ENCODE results near the gene MTHFD1L. TPM values are rescaled to one million over a fixed set of nuclear protein-coding genes. Genes with fewer than 3 reads are reported as not detected.

MTHFD1L gene
- total RNA-seq, 1 donor from 2014 or later: 107 TPM

GRCh38 chr6:151113641-151114040, 248.1 kb downstream of the MTHFD1L start:
- peaks cover 1% of the 10 kb centered on the region for H3K4me1 Mint-ChIP-seq (ENCODE audit: low read depth, unreplicated experiment)
- no peak for FAIRE-seq
- no peaks in the 10 kb centered on the region for H3K36me3 Mint-ChIP-seq (ENCODE audit: low read depth, unreplicated experiment)
- Histone ChIP-seq H3K27me3 (ENCODE audit: insufficient read depth, low read length) (no peaks in the 10 kb centered on the region), H3K9ac (ENCODE audit: low read length) (no peak overlapping the region), H3K27ac (ENCODE audit: low read depth, low read length) (no peak overlapping the region), H3K4me1 (ENCODE audit: insufficient read depth, low read length) (peaks cover 3% of the 10 kb centered on the region), H4K20me1 (ENCODE audit: insufficient read depth, low read length) (no peaks in the 10 kb centered on the region), H3K36me3 (ENCODE audit: insufficient read depth, low read length) (no peaks in the 10 kb centered on the region), H3K9me3 (ENCODE audit: insufficient read depth, low read depth, low read length) (no peaks in the 10 kb centered on the region), H3K79me2 (ENCODE audit: insufficient read depth, low read length) (no peaks in the 10 kb centered on the region), H3K4me3 (ENCODE audit: insufficient read depth, low read depth, low read length) (no peak overlapping the region), H2AFZ (ENCODE audit: low read depth, low read length) (no peak overlapping the region), H3K4me2 (ENCODE audit: low read length) (no peak overlapping the region)
- no peaks in the 10 kb centered on the region for H3K9me3 Mint-ChIP-seq (ENCODE audit: unreplicated experiment)
- no peak overlapping the region for H3K4me3 Mint-ChIP-seq (ENCODE audit: unreplicated experiment)
- TF ChIP-seq, protein P1, sequence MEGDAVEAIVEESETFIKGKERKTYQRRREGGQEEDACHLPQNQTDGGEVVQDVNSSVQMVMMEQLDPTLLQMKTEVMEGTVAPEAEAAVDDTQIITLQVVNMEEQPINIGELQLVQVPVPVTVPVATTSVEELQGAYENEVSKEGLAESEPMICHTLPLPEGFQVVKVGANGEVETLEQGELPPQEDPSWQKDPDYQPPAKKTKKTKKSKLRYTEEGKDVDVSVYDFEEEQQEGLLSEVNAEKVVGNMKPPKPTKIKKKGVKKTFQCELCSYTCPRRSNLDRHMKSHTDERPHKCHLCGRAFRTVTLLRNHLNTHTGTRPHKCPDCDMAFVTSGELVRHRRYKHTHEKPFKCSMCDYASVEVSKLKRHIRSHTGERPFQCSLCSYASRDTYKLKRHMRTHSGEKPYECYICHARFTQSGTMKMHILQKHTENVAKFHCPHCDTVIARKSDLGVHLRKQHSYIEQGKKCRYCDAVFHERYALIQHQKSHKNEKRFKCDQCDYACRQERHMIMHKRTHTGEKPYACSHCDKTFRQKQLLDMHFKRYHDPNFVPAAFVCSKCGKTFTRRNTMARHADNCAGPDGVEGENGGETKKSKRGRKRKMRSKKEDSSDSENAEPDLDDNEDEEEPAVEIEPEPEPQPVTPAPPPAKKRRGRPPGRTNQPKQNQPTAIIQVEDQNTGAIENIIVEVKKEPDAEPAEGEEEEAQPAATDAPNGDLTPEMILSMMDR (IDR thresholded peaks at IDR 0.05; ENCODE audit: insufficient read depth, low read depth, low read length): no peak
- no peak for TF ChIP-seq EZH2 (IDR thresholded peaks at IDR 0.05; ENCODE audit: insufficient read depth, low read length)
- H3K27ac Mint-ChIP-seq (ENCODE audit: unreplicated experiment): no peak overlapping the region
- no peak for DNase-seq (ENCODE audit: low read depth)
- H3K27me3 Mint-ChIP-seq (ENCODE audit: low read depth, unreplicated experiment): peaks cover 6% of the 10 kb centered on the region

DNA sequence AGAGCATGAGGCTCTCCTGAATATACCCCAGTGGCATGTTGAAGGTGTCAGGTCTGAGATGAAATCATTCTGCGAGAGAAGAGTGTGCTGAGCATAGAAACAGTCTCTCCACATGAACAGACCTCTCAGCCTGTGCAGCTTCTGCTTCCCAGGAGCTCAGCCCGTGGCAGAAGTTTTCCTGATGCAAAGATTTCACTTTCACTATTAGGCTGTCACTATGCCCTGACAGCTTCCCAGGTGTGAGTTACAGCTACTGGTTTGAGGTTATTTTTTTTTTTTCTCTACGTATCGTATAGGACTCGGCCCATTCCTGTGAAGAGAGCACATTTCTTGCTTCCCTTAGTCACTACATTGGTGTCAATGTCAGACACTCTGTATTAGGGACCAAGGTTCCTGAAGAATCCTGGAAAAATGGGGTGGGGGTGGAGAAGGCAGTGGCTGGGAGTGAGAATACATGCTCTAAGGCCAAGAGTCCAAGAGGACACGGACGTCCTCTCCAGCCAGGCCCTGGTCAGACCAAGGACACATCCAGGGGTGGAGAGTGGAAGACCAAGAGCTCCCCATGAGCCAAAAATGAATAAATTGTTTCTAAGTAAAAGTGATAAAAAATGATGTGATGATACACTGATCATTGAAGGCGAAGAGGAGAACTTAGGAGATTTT, 253.1 kb downstream of the MTHFD1L start:
- Mint-ChIP-seq H3K9me3 (ENCODE audit: unreplicated experiment) (no peaks in the 10 kb centered on the region), H3K27ac (ENCODE audit: unreplicated experiment) (no peak overlapping the region), H3K4me3 (ENCODE audit: unreplicated experiment) (no peak overlapping the region), H3K27me3 (ENCODE audit: low read depth, unreplicated experiment) (peaks cover 2% of the 10 kb centered on the region), H3K4me1 (ENCODE audit: low read depth, unreplicated experiment) (no peaks in the 10 kb centered on the region), H3K36me3 (ENCODE audit: low read depth, unreplicated experiment) (no peaks in the 10 kb centered on the region)
- Histone ChIP-seq H3K4me2 (ENCODE audit: low read length) (no peak overlapping the region), H3K36me3 (ENCODE audit: insufficient read depth, low read length) (no peaks in the 10 kb centered on the region), H3K9ac (ENCODE audit: low read length) (no peak overlapping the region), H2AFZ (ENCODE audit: low read depth, low read length) (no peak overlapping the region), H3K9me3 (ENCODE audit: insufficient read depth, low read depth, low read length) (no peaks in the 10 kb centered on the region), H3K4me3 (ENCODE audit: insufficient read depth, low read depth, low read length) (no peak overlapping the region), H3K79me2 (ENCODE audit: insufficient read depth, low read length) (no peaks in the 10 kb centered on the region), H4K20me1 (ENCODE audit: insufficient read depth, low read length) (no peaks in the 10 kb centered on the region), H3K27me3 (ENCODE audit: insufficient read depth, low read length) (no peaks in the 10 kb centered on the region), H3K27ac (ENCODE audit: low read depth, low read length) (no peak overlapping the region), H3K4me1 (ENCODE audit: insufficient read depth, low read length) (no peaks in the 10 kb centered on the region)
- FAIRE-seq (no peak), DNase-seq (ENCODE audit: low read depth) (no peak)
- no peak for TF ChIP-seq EZH2 (IDR thresholded peaks at IDR 0.05; ENCODE audit: insufficient read depth, low read length)
- TF ChIP-seq, protein P1 (IDR thresholded peaks at IDR 0.05; ENCODE audit: insufficient read depth, low read depth, low read length): no peak

DNA sequence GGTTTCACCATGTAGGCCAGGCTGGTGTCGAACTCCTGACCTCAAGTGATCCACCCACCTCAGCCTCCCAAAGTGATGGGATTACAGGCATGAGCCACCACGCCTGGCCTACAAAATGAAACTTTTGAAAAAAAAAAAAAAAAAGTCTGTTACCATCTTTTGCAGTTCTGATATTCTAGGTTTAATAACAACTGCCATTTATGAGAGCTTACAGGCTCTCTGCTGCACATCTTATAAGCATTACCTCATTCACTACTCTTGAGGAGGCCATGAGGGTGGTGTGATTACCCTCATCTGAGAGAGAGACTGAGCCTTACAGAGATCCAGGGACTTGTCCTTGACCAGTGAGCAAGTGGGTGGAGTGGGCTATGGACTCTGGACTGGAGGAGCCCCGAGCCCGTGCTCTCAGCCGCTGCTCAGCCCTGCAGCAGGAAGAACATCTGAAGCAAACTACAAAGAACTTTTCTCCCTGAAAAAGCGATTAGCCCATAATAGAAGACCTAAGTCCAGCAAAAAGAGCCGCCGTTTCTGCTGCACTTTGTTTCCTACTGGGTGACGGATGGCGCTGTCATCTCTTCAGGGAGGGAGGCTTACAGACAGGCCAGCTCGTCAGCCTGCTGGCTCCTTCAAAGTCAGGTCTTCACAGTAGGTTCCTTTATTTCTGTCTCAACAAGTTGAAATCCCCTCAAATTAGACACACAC, 254.5 kb downstream of the MTHFD1L start:
- Histone ChIP-seq H3K79me2 (ENCODE audit: insufficient read depth, low read length) (no peaks in the 10 kb centered on the region), H3K4me1 (ENCODE audit: insufficient read depth, low read length) (no peaks in the 10 kb centered on the region), H2AFZ (ENCODE audit: low read depth, low read length) (no peak overlapping the region), H3K4me3 (ENCODE audit: insufficient read depth, low read depth, low read length) (no peak overlapping the region), H3K27me3 (ENCODE audit: insufficient read depth, low read length) (no peaks in the 10 kb centered on the region), H3K9ac (ENCODE audit: low read length) (no peak overlapping the region), H4K20me1 (ENCODE audit: insufficient read depth, low read length) (no peaks in the 10 kb centered on the region), H3K9me3 (ENCODE audit: insufficient read depth, low read depth, low read length) (no peaks in the 10 kb centered on the region), H3K27ac (ENCODE audit: low read depth, low read length) (no peak overlapping the region), H3K4me2 (ENCODE audit: low read length) (no peak overlapping the region), H3K36me3 (ENCODE audit: insufficient read depth, low read length) (no peaks in the 10 kb centered on the region)
- no peaks in the 10 kb centered on the region for H3K27me3 Mint-ChIP-seq (ENCODE audit: low read depth, unreplicated experiment)
- FAIRE-seq (no peak), DNase-seq (ENCODE audit: low read depth) (no peak)
- no peaks in the 10 kb centered on the region for H3K9me3 Mint-ChIP-seq (ENCODE audit: unreplicated experiment)
- no peak overlapping the region for H3K27ac Mint-ChIP-seq (ENCODE audit: unreplicated experiment)
- H3K4me1 Mint-ChIP-seq (ENCODE audit: low read depth, unreplicated experiment): no peaks in the 10 kb centered on the region
- no peak overlapping the region for H3K4me3 Mint-ChIP-seq (ENCODE audit: unreplicated experiment)
- no peaks in the 10 kb centered on the region for H3K36me3 Mint-ChIP-seq (ENCODE audit: low read depth, unreplicated experiment)
- TF ChIP-seq, protein P1 (IDR thresholded peaks at IDR 0.05; ENCODE audit: insufficient read depth, low read depth, low read length): no peak
- TF ChIP-seq EZH2 (IDR thresholded peaks at IDR 0.05; ENCODE audit: insufficient read depth, low read length): no peak

Measured in astrocyte (in vitro differentiated cells and primary cell).